Measurements from ENCODE around the gene WDFY4. TPM values are rescaled to one million over a fixed set of nuclear protein-coding genes. Genes with fewer than 3 reads are reported as not detected.

The WDFY4 gene
- total and polyA plus RNA-seq, 4 donors = 0.57 to 7.1 (median 2.0) TPM

DNA sequence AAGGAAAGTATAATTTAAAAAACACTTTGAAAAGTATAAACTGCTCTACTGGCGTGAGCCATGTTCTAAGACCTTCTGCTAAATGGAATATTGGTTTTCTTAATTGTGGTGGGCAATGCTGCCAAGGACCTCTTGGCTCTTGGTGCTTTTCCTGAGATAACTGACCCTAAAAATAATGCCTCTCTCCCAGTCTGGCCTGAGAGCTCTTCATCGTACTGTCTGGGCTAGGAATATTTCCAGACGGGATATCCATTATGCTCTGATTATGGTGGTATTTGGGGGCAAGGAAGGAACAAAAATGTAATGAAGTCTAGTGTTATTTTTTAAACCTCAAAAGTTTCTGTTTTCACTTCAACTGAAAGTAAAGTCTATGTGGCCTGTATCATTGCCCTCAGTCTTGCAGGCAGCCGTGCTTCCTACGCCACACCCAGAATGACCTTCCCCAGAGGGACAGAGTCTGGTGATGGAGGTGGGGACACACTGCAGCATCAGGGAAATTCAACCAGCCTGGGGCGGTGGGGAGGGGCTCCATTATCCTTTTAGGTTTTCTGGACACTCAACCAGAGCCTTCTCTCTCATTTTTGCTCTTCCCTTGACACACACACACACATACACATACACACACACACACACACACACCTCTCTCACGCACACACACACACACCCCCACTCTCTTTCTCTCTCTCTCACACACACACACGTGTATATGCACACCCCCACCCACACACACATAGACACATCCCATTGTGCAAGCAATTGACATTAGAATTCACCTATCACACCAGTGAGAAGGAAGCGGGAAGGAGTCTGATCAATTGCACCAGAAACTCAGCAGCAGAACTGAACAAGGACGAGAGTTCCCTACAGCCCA is 155.4 kb downstream of the WDFY4 start:
- H3K27ac ChIP-seq (ENCODE audit: low read depth in 1 of 2, low read length in 2 of 2) = no peak overlapping the region
- H3K9me3 ChIP-seq (ENCODE audit: control insufficient read depth in 4 of 4, low read length in 3 of 4) = no peaks in the 10 kb centered on the region
- no peak for DNase-seq (ENCODE audit: low spot score)
- WGBS = 76% methylated on average over 10 of the region's 10 CpGs
- H3K27me3 ChIP-seq (ENCODE audit: control insufficient read depth in 4 of 4, insufficient read depth in 4 of 4, low read length in 3 of 4) = no peaks in the 10 kb centered on the region
- H3K4me3 ChIP-seq (ENCODE audit: low read depth in 1 of 3, low read length in 3 of 3) = no peak overlapping the region
- H3K9ac ChIP-seq (ENCODE audit: low read depth in 1 of 2, low read length in 2 of 2) = no peak overlapping the region
- no peaks in the 10 kb centered on the region for H3K4me1 ChIP-seq (ENCODE audit: control insufficient read depth in 4 of 4, insufficient read depth in 4 of 4, low read length in 3 of 4)
- TF ChIP-seq, protein P1, sequence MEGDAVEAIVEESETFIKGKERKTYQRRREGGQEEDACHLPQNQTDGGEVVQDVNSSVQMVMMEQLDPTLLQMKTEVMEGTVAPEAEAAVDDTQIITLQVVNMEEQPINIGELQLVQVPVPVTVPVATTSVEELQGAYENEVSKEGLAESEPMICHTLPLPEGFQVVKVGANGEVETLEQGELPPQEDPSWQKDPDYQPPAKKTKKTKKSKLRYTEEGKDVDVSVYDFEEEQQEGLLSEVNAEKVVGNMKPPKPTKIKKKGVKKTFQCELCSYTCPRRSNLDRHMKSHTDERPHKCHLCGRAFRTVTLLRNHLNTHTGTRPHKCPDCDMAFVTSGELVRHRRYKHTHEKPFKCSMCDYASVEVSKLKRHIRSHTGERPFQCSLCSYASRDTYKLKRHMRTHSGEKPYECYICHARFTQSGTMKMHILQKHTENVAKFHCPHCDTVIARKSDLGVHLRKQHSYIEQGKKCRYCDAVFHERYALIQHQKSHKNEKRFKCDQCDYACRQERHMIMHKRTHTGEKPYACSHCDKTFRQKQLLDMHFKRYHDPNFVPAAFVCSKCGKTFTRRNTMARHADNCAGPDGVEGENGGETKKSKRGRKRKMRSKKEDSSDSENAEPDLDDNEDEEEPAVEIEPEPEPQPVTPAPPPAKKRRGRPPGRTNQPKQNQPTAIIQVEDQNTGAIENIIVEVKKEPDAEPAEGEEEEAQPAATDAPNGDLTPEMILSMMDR (IDR thresholded peaks at IDR 0.05; ENCODE audit: low read depth, low read length, missing input control) = no peak
- TF ChIP-seq YY1 (IDR thresholded peaks at IDR 0.05) = no peak
- TF ChIP-seq, protein P2, sequence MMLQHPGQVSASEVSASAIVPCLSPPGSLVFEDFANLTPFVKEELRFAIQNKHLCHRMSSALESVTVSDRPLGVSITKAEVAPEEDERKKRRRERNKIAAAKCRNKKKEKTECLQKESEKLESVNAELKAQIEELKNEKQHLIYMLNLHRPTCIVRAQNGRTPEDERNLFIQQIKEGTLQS (IDR thresholded peaks at IDR 0.05) = no peak
- TF ChIP-seq NR2F2 (IDR thresholded peaks at IDR 0.05) = no peak
- TF ChIP-seq HNF4G (IDR thresholded peaks at IDR 0.05) = no peak
- no peak for TF ChIP-seq GABPA (IDR thresholded peaks at IDR 0.05 in 1 of 2, conservative IDR thresholded peaks at IDR 0.05 in 1 of 2)
- TF ChIP-seq TAF1 (conservative IDR thresholded peaks at IDR 0.05) = no peak
- no peak for TF ChIP-seq EGR1 (IDR thresholded peaks at IDR 0.05; ENCODE audit: low read depth in 2 of 2)
- no peak for TF ChIP-seq RXRA (IDR thresholded peaks at IDR 0.05)
- no peak for TF ChIP-seq JUND (IDR thresholded peaks at IDR 0.05)
- TF ChIP-seq, protein P3, sequence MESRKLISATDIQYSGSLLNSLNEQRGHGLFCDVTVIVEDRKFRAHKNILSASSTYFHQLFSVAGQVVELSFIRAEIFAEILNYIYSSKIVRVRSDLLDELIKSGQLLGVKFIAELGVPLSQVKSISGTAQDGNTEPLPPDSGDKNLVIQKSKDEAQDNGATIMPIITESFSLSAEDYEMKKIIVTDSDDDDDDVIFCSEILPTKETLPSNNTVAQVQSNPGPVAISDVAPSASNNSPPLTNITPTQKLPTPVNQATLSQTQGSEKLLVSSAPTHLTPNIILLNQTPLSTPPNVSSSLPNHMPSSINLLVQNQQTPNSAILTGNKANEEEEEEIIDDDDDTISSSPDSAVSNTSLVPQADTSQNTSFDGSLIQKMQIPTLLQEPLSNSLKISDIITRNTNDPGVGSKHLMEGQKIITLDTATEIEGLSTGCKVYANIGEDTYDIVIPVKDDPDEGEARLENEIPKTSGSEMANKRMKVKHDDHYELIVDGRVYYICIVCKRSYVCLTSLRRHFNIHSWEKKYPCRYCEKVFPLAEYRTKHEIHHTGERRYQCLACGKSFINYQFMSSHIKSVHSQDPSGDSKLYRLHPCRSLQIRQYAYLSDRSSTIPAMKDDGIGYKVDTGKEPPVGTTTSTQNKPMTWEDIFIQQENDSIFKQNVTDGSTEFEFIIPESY (IDR thresholded peaks at IDR 0.05) = no peak
- no peak for TF ChIP-seq FOXA1 (IDR thresholded peaks at IDR 0.05)
- no peak for TF ChIP-seq SP1 (IDR thresholded peaks at IDR 0.05)
- TF ChIP-seq HNF4A (conservative IDR thresholded peaks at IDR 0.05) = no peak
- TF ChIP-seq, protein P4, sequence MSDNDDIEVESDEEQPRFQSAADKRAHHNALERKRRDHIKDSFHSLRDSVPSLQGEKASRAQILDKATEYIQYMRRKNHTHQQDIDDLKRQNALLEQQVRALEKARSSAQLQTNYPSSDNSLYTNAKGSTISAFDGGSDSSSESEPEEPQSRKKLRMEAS (IDR thresholded peaks at IDR 0.05) = no peak
- TF ChIP-seq, protein P5, sequence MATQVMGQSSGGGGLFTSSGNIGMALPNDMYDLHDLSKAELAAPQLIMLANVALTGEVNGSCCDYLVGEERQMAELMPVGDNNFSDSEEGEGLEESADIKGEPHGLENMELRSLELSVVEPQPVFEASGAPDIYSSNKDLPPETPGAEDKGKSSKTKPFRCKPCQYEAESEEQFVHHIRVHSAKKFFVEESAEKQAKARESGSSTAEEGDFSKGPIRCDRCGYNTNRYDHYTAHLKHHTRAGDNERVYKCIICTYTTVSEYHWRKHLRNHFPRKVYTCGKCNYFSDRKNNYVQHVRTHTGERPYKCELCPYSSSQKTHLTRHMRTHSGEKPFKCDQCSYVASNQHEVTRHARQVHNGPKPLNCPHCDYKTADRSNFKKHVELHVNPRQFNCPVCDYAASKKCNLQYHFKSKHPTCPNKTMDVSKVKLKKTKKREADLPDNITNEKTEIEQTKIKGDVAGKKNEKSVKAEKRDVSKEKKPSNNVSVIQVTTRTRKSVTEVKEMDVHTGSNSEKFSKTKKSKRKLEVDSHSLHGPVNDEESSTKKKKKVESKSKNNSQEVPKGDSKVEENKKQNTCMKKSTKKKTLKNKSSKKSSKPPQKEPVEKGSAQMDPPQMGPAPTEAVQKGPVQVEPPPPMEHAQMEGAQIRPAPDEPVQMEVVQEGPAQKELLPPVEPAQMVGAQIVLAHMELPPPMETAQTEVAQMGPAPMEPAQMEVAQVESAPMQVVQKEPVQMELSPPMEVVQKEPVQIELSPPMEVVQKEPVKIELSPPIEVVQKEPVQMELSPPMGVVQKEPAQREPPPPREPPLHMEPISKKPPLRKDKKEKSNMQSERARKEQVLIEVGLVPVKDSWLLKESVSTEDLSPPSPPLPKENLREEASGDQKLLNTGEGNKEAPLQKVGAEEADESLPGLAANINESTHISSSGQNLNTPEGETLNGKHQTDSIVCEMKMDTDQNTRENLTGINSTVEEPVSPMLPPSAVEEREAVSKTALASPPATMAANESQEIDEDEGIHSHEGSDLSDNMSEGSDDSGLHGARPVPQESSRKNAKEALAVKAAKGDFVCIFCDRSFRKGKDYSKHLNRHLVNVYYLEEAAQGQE (IDR thresholded peaks at IDR 0.05) = no peak
- TF ChIP-seq RAD21 (IDR thresholded peaks at IDR 0.05) = no peak
- TF ChIP-seq FOXA2 (IDR thresholded peaks at IDR 0.05) = no peak
- no peaks in the 10 kb centered on the region for H3K36me3 ChIP-seq (ENCODE audit: control insufficient read depth in 4 of 4, insufficient read depth in 3 of 4, low read depth in 1 of 4, low read length in 3 of 4)

All from liver (tissue), 9 donors.